GDM1 (cell line): ENCODE results near the gene WNT11.
A peak's percentile ranks its signal among the peaks of the same experiment; 100 is the strongest.

Experiments used
- DNase-seq: peaks from one replicate; lab custom pipeline; 2025; lab: John Stamatoyannopoulos, UW

Gene WNT11

DNA sequence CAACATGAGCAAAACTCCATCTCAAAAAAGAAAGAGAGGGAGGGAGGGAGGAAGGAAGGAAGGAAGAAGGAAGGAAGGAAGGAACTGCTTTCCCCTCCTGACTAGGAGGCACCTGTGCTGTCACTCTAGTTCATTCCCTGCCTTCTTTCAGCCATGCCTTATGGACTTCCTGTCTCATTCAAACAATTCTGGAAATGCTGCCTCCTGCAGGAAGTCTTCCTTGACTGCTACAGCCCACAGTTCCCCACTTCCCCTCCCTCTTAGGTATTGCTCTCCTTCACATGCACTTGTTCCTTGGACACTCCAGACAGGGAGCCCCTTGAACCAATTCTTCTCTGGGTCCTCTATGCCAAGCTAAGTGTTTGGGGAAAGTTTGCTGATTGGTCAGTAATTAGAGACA is 31.6 kb upstream of the WNT11 start:
- no peak for DNase-seq

DNA sequence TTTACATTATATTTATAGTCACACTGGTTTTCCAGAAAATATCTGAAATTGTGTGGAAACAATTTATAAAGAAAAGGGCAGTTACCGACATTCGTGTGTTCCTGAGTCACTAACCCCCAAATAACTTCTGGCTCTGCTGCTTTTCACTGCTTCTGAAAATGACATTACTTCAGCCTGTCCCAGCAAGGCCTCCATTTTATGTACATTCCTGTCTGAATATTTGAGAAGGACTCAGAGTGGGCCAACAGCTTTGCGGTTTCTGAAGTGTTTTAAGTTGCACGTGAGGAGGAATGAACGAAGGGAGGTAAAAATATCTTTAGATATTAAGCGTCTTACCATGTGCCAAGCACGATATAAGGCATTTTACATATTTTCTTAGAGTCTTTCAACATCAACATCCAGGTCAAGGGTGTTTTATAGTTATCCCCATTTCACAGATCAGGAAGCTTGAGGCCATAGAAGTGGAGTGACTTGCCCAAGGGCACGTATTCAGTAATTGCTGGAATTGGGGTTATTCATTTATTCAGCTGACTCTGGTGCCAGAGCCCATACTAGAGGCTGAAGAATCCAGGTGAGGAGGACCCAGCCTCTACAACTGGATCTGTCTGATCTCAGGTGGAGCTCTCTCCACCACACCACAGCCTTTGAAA is 30.8 kb upstream of the WNT11 start:
- no peak for DNase-seq

DNA sequence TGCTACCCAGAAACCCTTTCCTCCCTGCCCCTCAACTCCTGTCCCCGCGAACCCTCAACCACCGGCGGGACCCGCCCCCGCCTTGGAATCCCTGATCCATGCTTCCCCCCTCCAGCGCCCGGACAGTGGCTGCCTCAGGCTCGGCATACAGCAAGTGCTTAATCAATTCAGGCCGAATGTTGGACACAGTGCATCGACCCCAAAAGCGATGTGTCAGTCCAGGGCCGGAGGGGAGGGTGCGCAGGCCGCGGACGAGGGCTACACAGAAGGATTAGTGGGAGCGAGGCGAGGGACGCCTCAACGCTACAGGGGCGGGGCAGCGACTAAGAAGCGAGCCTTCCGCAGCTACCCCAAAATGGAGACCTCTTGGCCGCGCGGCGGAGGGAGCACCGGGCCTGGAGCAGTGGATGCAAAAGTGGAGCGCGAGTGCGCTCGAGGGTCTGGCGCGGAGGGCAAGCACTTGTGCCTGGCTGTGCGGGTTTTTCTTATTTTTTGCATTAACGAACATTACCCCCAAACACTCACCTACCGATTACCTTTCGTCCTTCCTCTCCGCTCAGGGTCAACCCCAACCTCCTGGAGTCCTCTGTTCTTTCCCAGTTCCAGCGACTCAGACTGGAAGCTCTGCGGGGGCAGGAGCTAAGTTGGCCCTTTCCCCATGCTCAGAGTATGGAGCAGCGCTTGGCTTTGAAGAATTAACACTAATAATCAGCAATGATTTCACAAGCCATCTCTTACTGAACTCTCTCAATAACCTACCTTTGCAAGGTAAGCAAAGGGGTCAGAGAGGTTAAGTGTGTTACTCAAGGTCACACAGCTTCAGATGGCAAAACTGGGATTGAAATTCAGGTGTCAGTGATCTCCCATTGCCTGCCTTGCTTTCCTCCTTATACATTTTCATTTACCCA is 30.0 kb upstream of the WNT11 start:
- peak; percentile 74 for DNase-seq

DNA sequence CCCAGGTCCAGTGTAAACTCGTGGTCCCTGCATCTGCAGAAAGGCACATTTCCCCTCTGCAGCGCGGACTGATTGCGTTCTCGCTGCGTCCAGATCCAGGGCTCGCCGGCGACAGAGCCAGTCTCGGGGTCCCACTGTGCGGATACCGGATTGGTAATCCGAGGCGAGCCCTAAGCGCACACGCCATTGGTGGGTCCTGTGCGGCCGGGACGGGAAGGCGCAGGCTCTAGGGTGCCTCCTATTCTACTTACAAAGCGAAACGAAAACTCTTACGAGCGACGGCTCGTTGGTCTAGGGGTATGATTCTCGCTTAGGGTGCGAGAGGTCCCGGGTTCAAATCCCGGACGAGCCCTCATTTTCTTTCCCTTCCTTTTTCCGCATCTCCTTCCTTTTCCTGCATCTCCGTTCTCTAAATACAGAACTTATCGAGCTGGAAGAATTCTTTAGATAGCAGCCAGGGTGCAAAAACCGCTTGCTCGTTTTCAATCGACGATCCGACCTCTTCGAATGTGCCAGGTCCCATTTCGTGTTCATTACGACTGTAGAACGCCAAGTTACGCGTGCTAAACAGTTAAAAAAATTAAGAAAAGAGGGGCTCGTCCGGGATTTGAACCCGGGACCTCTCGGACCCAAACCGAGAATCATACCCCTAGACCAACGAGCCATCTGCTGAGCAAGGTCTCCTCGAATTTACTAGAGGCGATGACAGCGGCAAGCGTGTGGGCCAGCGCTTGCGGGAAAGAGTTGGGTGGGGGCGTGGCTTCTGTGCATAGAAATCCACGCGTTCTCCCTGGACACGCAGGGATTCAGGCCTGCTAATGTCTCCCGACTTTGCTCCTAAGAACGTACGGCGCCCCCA is 29.2 kb upstream of the WNT11 start:
- DNase-seq: peak; percentile 87

DNA sequence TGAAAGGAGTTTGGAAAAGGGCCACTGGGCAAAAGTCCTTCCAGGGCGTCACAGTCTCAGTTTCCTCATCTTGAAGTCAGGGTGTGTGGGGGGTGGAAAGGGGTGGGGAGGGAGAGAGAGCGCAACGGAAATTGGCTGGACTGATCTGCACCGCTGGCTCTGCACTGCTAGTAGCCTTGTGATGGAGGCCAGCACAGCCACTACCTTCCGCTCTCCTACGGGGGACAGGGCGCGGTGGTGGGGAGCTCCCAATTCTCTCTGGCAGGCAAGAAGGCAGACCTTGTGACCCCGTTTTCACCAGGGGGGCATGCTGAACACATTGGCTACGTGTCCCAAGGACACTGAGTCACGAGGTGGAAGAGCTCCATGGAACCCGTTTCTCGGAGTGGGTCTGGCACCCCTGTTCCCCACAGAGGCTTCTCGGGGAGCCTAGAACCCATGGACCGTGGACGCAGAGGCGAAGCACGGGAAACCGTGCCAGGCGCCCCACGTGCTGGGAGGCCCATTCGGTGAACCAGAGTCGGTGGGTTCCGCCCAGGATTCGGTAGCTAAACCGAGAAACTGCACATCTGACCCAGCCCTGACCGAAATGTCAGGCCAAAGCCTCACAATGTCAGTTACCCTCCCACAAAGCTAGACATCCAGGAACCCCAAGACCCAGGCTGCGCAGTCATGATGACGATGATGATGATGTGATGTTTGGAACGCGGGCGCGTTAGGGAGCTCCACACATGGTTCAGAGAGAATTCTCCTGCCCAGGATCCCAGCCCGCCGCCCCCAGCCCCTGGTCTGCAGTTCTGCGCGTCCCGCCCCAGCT is 28.3 kb upstream of the WNT11 start:
- DNase-seq: no peak

DNA sequence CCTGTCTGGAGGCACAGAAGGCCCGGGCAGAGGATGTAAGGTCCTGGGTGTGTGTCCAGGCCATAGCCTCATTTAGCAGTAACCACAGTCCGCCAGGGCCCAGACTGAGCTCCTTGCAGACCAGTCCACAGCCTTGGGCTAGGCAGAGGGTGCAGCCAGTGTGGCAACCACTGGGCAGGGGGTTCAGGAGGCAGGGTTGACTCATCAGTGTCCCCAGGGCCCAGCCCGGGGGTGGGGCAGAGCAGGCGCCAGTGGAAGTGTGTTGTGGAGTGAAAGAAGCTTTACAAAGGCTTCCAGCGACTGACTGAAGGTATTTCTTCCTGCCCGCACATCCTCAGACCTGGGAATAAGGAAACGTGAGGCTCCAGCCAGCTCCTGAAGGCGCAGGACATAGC is 27.7 kb upstream of the WNT11 start:
- DNase-seq: no peak

DNA sequence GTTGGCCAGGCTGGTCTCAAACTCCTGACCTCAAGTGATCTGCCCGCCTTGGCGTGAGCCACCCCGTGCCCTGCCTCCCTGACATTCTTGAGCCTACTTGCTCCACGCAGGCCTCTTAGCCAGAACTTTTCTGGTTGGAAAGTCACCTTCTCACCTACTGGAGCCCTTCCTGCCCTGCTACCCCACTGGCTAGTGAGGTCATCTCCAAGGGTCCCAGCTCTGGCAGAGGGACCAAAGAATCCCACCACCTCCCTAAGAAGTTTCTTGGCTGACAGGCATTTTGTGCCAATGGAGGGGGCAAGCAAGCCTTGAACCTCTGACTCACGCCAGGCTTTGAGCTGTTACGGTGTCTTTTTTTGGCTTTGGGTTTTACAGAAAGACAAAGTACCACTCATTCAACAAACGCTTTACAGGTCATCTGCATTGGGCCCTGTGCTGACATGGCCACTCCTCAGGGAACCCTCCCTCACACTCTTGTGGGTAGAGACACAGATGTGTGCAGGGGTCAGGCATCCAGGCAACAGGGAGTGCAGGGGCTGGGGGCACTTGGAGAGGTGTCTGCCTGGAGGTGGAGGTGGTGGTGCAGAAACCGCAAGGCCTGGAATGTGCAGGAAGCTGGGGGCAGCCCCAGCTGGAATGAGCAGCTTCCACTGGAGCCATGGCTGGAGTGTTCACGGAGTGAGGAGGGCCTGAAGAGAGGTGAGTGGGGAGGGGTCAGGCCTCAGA is 27.1 kb upstream of the WNT11 start:
- no peak for DNase-seq

DNA sequence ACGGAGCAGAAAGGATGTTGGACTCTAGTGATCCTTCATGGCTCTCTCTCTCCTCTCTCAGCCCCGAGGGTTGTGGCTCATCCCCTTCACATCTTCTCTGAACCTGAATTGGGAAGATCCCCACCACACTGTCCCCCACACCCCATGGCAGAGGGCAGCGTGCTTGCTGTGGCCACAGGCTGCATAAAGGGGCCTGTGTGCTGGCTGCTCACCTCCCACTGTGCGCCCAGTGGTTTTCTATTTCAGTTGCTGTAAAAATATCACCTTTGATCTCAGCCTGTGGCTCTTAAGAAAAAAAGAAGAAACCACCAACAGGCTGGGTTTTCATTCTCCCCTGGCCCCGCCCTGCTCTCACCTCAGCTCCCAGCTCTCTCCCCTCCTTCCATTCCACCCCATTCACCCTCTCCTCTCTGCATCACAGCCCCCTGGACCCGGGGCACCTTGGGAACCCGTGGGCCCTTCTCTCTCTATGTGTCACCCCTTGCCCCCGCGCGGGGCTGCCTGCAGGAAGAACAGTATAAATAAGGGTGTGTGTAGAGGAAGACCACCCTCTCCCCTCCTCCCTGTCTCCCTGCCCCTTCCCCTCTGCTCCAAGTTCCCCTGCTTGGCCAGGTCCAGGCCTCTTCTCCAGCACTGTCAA is 25.8 kb upstream of the WNT11 start:
- no peak for DNase-seq

DNA sequence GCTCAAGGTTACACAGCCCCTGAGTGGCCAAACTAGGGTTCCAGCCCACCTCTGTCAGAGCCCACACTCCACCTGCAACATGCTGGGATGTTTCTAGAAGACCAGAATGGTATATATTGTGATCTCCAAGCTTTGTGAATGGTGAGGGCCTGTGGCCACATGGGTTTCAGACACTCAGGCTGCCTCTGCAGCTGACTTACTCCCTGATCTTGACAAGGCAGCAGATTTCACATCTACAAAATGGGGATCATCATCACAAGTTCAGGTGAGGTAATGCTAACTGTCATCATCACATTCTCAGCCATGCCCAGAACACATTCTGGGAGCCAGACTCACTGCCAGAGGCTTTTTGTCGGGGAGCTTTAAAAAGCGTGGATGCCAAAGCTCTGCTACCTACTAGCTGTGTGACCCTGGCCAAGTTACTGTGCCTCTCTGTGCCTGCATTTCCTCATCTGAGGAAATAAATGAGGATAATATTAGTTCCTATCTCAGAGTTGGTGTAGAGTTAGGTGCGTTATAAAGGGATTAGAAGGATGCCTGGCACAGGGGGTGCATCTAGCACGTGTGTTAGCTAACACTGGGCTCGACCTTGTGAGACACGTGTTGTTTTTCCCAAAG is 24.9 kb upstream of the WNT11 start:
- DNase-seq: no peak

DNA sequence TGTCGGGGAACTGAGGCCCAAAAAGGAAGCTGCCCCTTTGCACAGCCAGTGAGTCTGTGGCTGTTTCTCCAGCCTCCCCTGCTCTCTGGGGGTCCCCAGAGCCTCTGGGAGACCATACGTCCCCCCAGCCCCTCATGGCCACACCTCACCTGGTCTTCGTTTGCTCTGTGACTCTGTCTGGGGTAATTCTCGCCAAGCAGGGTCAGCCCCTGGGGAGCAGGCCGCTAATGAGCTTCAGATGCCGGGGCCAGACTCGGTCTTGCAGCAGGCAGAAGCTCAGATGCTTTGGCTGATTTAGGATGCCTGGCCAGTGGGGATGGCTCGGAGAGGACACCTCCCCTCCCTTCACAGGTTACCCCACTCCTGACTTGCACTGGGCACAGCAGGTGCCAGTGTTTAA is 24.1 kb upstream of the WNT11 start:
- DNase-seq: no peak

DNA sequence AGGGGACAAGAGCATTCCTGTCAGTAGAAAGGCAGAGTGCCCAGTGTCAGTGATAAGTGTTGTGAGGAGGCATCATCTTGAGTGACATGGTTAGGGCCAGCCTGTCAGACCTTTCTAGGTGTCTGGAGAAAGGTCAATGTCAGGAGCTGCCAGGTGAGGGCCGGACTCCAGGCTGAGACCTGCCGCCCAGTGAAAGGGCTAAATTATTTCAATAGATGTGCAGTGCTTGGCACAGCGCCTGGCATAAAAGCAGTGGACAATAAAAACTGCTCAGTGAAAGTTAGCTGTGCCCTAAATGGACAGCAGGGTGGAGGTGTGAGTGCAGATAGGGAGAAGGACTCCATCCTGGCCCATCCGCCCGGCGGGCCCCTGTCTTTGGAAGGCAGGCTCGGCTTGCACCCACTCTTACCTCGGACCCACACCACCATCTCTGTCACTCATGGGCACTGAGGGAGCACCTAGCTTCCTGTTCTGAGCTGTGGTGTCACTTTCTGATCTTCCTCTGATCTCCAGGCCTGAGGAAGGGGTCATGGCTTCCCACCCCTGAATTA is 23.5 kb upstream of the WNT11 start:
- DNase-seq: no peak

DNA sequence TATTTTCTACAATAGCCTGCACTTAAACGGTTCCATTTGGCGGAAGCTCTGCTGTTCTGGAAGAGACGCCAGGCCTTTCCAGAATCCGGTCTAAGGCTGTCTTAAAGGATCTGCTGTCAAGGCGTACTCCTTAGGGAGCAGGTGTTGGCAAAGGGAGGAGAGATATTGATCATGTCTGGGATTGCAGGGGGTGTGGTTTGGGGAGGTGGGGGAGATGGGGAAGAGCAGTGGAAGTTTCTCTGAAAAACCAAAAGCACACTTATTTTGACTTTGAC is 22.5 kb upstream of the WNT11 start:
- DNase-seq: no peak

DNA sequence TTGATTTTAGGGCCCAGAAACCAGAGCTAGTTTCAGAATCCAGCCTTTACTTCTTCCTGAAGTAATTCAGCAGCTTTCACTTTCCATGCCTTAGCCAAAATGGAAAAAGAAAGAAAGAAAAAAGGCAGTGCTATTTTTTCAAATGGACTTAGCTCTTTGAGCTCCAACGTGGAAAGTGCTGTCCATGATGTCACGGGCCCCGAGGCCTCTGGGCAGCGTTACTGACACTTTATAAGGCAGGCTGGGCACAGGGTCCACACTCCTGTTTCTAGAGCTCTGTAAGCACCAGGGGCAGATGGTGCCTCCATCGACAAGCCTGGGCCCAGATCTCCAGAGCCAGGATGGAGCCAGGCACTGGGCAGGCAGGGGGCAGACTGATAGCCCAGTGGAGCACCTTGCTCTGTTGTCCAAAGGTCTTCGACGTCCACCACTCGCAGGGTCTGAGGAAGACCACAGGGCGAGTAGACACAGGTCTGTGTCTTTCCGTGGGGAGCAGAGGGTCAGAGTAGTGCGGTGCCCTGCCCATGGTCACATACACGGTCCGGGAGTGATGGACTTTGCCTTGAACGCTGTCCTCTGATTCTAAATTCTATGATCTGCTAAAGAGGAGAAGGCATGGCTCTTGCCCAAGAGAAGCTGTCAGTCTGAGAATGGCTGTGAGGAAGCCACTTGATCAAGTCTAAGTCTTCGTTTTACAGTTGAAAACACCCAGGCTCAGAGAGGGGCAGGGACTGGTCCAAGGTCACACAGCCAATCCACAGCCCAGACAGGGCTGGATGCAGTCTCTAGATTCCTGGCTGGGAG is 22.0 kb upstream of the WNT11 start:
- DNase-seq: no peak

DNA sequence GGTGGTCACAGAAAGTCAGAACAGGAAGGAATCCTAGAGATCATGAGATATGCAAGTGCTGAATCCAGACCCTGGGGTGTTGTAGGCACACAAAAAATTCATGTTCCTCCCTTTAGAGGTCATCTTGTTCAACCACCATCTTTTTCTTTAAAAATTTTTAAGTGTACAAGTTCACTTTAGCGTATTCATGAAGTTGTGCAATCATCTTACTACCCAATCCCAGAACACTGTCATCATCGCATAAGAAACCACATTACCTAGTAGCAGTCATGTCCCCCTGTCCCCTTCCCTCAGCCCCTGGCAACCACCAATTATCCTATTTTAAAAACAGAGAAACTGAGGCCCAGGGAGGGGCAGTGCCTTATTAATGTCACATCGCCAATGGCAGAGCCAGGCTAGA is 20.3 kb upstream of the WNT11 start:
- no peak for DNase-seq

DNA sequence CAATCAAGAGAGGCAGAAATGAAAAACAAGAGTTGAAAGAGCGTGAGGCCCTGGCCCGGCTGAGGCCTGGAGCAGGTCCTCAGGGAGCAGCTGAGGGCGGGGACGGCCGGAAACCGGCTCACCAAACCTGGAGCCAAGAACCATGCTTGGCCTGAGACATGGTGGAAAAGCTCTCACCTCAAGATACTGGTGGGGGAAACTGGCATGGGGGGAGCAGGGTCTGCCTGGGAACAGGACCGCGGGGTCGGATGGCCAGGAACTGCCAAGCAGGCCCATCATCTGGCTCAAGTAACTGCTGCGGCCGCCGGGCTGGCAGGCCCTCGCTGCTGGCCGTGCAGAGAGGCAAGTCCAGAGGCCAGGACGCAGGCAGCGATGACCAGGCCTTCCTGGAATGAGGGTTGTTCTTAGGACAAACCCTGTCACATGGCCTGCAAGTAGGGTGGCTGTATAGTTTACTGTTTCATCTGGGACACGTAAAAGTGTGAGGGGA is 18.9 kb upstream of the WNT11 start:
- no peak for DNase-seq

DNA sequence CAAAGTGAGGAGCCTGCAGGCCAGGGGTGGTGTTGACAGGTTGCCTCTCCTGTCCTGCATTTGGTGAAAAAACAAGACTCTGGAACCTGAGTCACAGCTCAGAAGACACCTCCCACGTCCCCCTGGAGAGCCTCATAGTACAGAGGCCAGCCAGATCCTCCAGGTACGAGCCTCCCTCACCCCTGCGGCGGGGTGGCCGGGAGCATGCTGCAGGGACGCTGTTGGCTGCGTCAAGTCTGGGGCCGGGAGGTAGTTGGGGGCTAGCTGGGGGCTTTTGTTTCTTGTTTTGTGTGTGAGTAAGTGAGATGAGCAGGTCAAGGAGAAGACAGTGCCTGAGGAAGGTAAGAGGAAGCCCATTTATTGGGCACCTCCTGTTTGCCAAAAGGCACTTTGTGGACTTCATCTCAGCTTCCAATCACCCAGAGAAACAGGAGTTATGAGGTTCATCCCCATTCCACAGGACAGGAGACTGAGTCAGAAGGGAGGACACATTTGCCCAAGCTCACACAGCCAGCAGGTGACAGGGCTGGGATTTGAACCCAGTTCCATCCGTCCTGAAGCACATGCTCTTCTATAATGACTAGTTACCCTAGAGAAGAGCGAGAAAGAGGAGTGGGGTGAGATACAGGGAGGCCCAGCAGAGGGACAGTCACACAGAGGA is 18.3 kb upstream of the WNT11 start:
- no peak for DNase-seq

DNA sequence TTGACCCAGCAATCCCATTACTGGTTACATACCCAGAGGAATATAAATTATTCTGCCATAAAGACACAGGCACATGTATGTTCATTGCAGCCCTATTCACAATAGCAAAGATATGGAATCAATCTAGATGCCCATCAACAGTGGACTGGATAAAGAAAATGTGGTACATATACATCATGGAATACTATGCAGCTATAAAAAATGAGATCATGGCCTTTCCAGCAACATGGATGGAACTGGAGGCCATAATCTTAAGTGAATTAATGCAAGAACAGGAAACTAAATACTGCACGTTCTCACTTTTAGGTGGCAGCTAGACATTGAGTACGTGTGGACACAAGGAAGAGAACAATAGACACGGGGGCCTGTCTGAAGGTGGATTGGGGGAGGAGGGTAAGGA is 15.1 kb upstream of the WNT11 start:
- no peak for DNase-seq

DNA sequence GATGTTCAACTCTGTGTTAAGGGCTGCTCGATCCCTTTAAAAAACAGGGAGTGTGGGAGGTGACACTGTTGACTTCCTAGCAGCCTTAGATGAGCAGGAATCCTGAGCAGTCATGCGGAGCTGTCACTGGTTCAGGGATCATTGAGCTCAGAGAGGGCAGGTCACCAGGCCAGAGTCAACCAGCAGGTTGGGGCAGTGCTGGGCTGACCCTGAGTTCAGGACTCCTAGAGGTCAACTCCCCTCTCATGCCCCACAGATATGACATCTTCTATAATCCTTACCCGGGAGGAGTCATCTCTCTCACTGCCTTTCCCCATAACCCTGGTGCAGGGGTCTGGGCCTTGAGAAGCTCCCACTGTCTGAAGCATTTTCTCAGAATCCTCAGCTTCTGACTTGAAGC is 12.9 kb upstream of the WNT11 start:
- DNase-seq: no peak
